Gastroesophageal sphincter (tissue), 4 donors: ENCODE results near the gene CDIPT. TPM values are rescaled to one million over a fixed set of nuclear protein-coding genes. Genes with fewer than 3 reads are reported as not detected.

ENCODE experiments used
- ATAC-seq: fragments of 150-250 bp; one replicate; pipeline ENCODE4 v1.9.1; 2016; ENCODE audit warnings: mild to moderate bottlenecking, moderate library complexity
- H3K27ac ChIP-seq, 4 donors: fragments of 200-600 bp; sonication (generic) in 3 of 4; 1 replicate in 3 of 4; 2 replicates in 1 of 4; pipeline ENCODE4 v1.5.1; 2016 to 2019
- H3K27me3 ChIP-seq: fragments of 200-600 bp; sonication (generic); one replicate; pipeline ENCODE4 v1.5.1; 2019
- H3K36me3 ChIP-seq, 2 donors: fragments of 200-600 bp; sonication (generic); one replicate each; pipeline ENCODE4 v1.5.1; 2019; ENCODE audit warnings: control low read depth in 1 of 2
- H3K4me1 ChIP-seq, 3 donors: fragments of 200-600 bp; sonication (generic); 1 replicate in 2 of 3; 2 replicates in 1 of 3; pipeline ENCODE4 v1.5.1; 2016 to 2019; ENCODE audit warnings: control low read depth in 2 of 3
- H3K4me3 ChIP-seq, 2 donors: fragments of 200-600 bp; sonication (generic); one replicate each; pipeline ENCODE4 v1.5.1; 2019; ENCODE audit warnings: mild to moderate bottlenecking in 1 of 2, moderate library complexity in 1 of 2
- H3K9me3 ChIP-seq, 3 donors: fragments of 200-600 bp; sonication (generic); one replicate each; pipeline ENCODE4 v1.5.1; 2017 to 2019; ENCODE audit warnings: control low read depth in 2 of 3
- CTCF ChIP-seq, 4 experiments: fragments of 200-600 bp in 2 of 4; fragments of 450-650 bp in 2 of 4; sonication (generic) in 1 of 4; IDR thresholded peaks; one replicate each; pipeline ENCODE4 v1.5.1; 2017 to 2019; ENCODE audit warnings: antibody characterized with exemption in 4 of 4, mild to moderate bottlenecking in 2 of 4, moderate library complexity in 2 of 4
- EP300 ChIP-seq: sonication (generic); formaldehyde crosslinking; IDR thresholded peaks from one replicate; pipeline ENCODE4 v1.6.1; 2017; ENCODE audit warnings: antibody characterized with exemption, mild to moderate bottlenecking
- POLR2A ChIP-seq, 2 donors: fragments of 450-650 bp; IDR thresholded peaks; one replicate each; pipeline ENCODE4 v1.6.1; 2017; ENCODE audit warnings: antibody characterized with exemption in 2 of 2, mild to moderate bottlenecking in 2 of 2, moderate library complexity in 1 of 2
- POLR2AphosphoS5 ChIP-seq: sonication (generic); formaldehyde crosslinking; IDR thresholded peaks from one replicate; pipeline ENCODE4 v1.6.1; 2017; ENCODE audit warnings: antibody characterized with exemption
- WGBS, 2 donors: methylation state at CpG; one replicate each; pipeline ENCODE4 v1.1.5; 2018; ENCODE audit warnings: low coverage in 1 of 2; 5-methylcytosine and 5-hydroxymethylcytosine counted together
- total RNA-seq, 4 donors: library from RNA; depleted of rRNA; stranded (reverse); fragments of >200 nt; gene quantifications; one replicate each; pipeline ENCODE4 v1.1.0, GENCODE V29; 2016

CDIPT gene
- total RNA-seq, 4 donors from 2014 or later: 119 to 167 (median 130) TPM

- ATAC-seq: no peak
- no peak overlapping the region for H3K4me3 ChIP-seq
- H3K4me1 ChIP-seq: peaks cover 0 to 10% (median 4%) of the 10 kb centered on the region in 3 donors
- 93% methylated on average over 3 to 5 of the region's 7 CpGs for WGBS, 2 donors
- H3K9me3 ChIP-seq: no peaks in the 10 kb centered on the region
- no peak overlapping the region for H3K27ac ChIP-seq
- H3K27me3 ChIP-seq: peaks cover 16% of the 10 kb centered on the region
- TF ChIP-seq CTCF (IDR thresholded peaks at IDR 0.05) (no peak), POLR2A (IDR thresholded peaks at IDR 0.05) (no peak), EP300 (no peak)
- peaks cover 0 to 17% of the 10 kb centered on the region in 2 donors for H3K36me3 ChIP-seq
Observed at GRCh38 chr16:29904947-29905346, 41.9 kb upstream of the CDIPT start.

GRCh38 chr16:29903590-29903989 is 40.6 kb upstream of the CDIPT start:
- Histone ChIP-seq H3K9me3 (no peaks in the 10 kb centered on the region), H3K27me3 (peaks cover 27% of the 10 kb centered on the region), H3K36me3 (peaks cover 0 to 17% of the 10 kb centered on the region in 2 donors), H3K27ac (no peak overlapping the region), H3K4me3 (no peak overlapping the region), H3K4me1 (peaks cover 0 to 23% (median 4%) of the 10 kb centered on the region in 3 donors)
- WGBS, 2 donors: 47 to 57% methylated on average over 2 to 4 of the region's 4 CpGs
- ATAC-seq: no peak
- TF ChIP-seq EP300 (no peak), CTCF (IDR thresholded peaks at IDR 0.05) (no peak), POLR2AphosphoS5 (no peak), POLR2A (IDR thresholded peaks at IDR 0.05) (no peak)

- Histone ChIP-seq H3K4me1 (peaks cover 0 to 23% (median 4%) of the 10 kb centered on the region in 3 donors), H3K27me3 (peaks cover 48% of the 10 kb centered on the region), H3K4me3 (no peak overlapping the region), H3K27ac (no peak overlapping the region), H3K36me3 (peaks cover 0 to 5% of the 10 kb centered on the region in 2 donors), H3K9me3 (no peaks in the 10 kb centered on the region)
- no peak for ATAC-seq
- WGBS, 2 donors: 82% methylated on average over 3 of the region's 19 CpGs; no CpG with 5 or more reads in 1 of the 2 donors
- TF ChIP-seq EP300 (no peak), CTCF (IDR thresholded peaks at IDR 0.05) (no peak), POLR2AphosphoS5 (no peak), POLR2A (IDR thresholded peaks at IDR 0.05) (no peak)
Observed at GRCh38 chr16:29901607-29901945, 38.5 kb upstream of the CDIPT start.

- TF ChIP-seq POLR2AphosphoS5 (no peak), CTCF (IDR thresholded peaks at IDR 0.05) (no peak), EP300 (no peak), POLR2A (IDR thresholded peaks at IDR 0.05) (no peak)
- Histone ChIP-seq H3K9me3 (no peaks in the 10 kb centered on the region), H3K36me3 (peaks cover 0 to under 1% of the 10 kb centered on the region in 2 donors), H3K4me3 (peak overlapping the region in 1 of 2 donors; percentile 60), H3K4me1 (peaks cover 0 to 23% (median 4%) of the 10 kb centered on the region in 3 donors), H3K27ac (no peak overlapping the region), H3K27me3 (peaks cover 53% of the 10 kb centered on the region)
- ATAC-seq: no peak
- 13 to 14% methylated on average over 5 to 6 of the region's 31 CpGs for WGBS, 2 donors
Observed at GRCh38 chr16:29900888-29901606, 38.0 kb upstream of the CDIPT start.
